NK-92 treated with Interleukin-12 subunit alpha and Interleukin-12 subunit beta, amount 100 ng/mL, for 24 hours (cell line): ENCODE data around the gene YKT6.
"Not testable (repeated sequence)": the region's sequence is repeated elsewhere in the genome, so short reads cannot be mapped to it uniquely, and the experiment has no call there.

Source experiments
- DNase-seq: peaks from one replicate; lab custom pipeline; 2025; lab: John Stamatoyannopoulos, UW

The YKT6 gene

GRCh38 chr7:44193011-44193802 lies 7.6 kb upstream of the YKT6 start:
- DNase-seq = no peak

GRCh38 chr7:44194069-44194468 lies 6.7 kb upstream of the YKT6 start:
- DNase-seq = no peak

- DNase-seq = no peak
These were observed 6.1 kb upstream of the YKT6 start for GRCh38 chr7:44194562-44195145.

GRCh38 chr7:44195889-44196288 lies 4.9 kb upstream of the YKT6 start:
- DNase-seq = no peak

- no peak for DNase-seq
These were observed 4.3 kb upstream of the YKT6 start for GRCh38 chr7:44196450-44196872.

GRCh38 chr7:44197474-44197873 lies 3.3 kb upstream of the YKT6 start:
- DNase-seq = no peak

GRCh38 chr7:44200163-44200562 lies 615 bp upstream of the YKT6 start:
- not testable (repeated sequence) for DNase-seq

GRCh38 chr7:44201813-44202212 lies 1.0 kb downstream of the YKT6 start:
- DNase-seq = no peak

GRCh38 chr7:44206008-44206407 lies 5.2 kb downstream of the YKT6 start:
- DNase-seq = no peak

- no peak for DNase-seq
These were observed 7.3 kb downstream of the YKT6 start for GRCh38 chr7:44208085-44208484.

GRCh38 chr7:44210107-44210506 lies 9.3 kb downstream of the YKT6 start:
- no peak for DNase-seq

GRCh38 chr7:44211126-44211675 lies 10.4 kb downstream of the YKT6 start:
- no peak for DNase-seq

GRCh38 chr7:44212018-44212417 lies 11.2 kb downstream of the YKT6 start:
- no peak for DNase-seq

GRCh38 chr7:44212581-44213184 lies 11.9 kb downstream of the YKT6 start:
- DNase-seq = no peak

GRCh38 chr7:44213206-44213876 lies 12.6 kb downstream of the YKT6 start:
- DNase-seq = no peak

GRCh38 chr7:44213877-44214388 lies 13.2 kb downstream of the YKT6 start:
- DNase-seq = no peak

GRCh38 chr7:44215531-44215930 lies 14.8 kb downstream of the YKT6 start:
- no peak for DNase-seq

- DNase-seq = no peak
These were observed 15.2 kb downstream of the YKT6 start for GRCh38 chr7:44216019-44216418.

GRCh38 chr7:44216521-44217222 lies 15.9 kb downstream of the YKT6 start:
- no peak for DNase-seq

GRCh38 chr7:44217223-44217714 lies 16.5 kb downstream of the YKT6 start:
- DNase-seq = no peak

- no peak for DNase-seq
These were observed 17.1 kb downstream of the YKT6 start for GRCh38 chr7:44217852-44218402.
